Globus pallidus (tissue), 1 donor: Measurements from ENCODE around the gene CPNE5.

Experiments used
- DNase-seq: peaks from one replicate; pipeline ENCODE4 v3.0.0-alpha.2; 2015; ENCODE audit warnings: low spot score

The CPNE5 gene

GRCh38 chr6:36743538-36744303 lies 95.5 kb downstream of the CPNE5 start:
- DNase-seq = no peak

GRCh38 chr6:36743032-36743431 lies 96.2 kb downstream of the CPNE5 start:
- no peak for DNase-seq

GRCh38 chr6:36742146-36742545 lies 97.1 kb downstream of the CPNE5 start:
- no peak for DNase-seq

- DNase-seq = no peak
Observed at GRCh38 chr6:36740818-36741179, 98.4 kb downstream of the CPNE5 start.

GRCh38 chr6:36739947-36740817 lies 99.1 kb downstream of the CPNE5 start:
- DNase-seq = no peak

- DNase-seq = no peak
Observed at GRCh38 chr6:36738108-36738507, 101.1 kb downstream of the CPNE5 start.

- no peak for DNase-seq
Observed at GRCh38 chr6:36737043-36737785, 102.0 kb downstream of the CPNE5 start.

GRCh38 chr6:36735110-36736071 lies 103.9 kb downstream of the CPNE5 start:
- DNase-seq = peak; percentile 16

GRCh38 chr6:36734486-36735060 lies 104.7 kb downstream of the CPNE5 start:
- no peak for DNase-seq

GRCh38 chr6:36733300-36733699 lies 105.9 kb downstream of the CPNE5 start:
- no peak for DNase-seq

GRCh38 chr6:36731622-36732310 lies 107.5 kb downstream of the CPNE5 start:
- DNase-seq = no peak

- DNase-seq = no peak
Observed at GRCh38 chr6:36730424-36731380, 108.5 kb downstream of the CPNE5 start.

- no peak for DNase-seq
Observed at GRCh38 chr6:36729161-36729524, 110.1 kb downstream of the CPNE5 start.

- DNase-seq = no peak
Observed at GRCh38 chr6:36728289-36729160, 110.7 kb downstream of the CPNE5 start.

GRCh38 chr6:36727505-36728021 lies 111.7 kb downstream of the CPNE5 start:
- no peak for DNase-seq

- no peak for DNase-seq
Observed at GRCh38 chr6:36725581-36725980, 113.7 kb downstream of the CPNE5 start.

- DNase-seq = no peak
Observed at GRCh38 chr6:36724514-36725390, 114.5 kb downstream of the CPNE5 start.
